Lung microvascular endothelial cell (primary cell): Measurements from ENCODE around the gene BMS1. TPM values are rescaled to one million over a fixed set of nuclear protein-coding genes. Genes with fewer than 3 reads are reported as not detected.
"Not testable (repeated sequence)": the region's sequence is repeated elsewhere in the genome, so short reads cannot be mapped to it uniquely, and the experiment has no call there.

Source experiments
- DNase-seq, 2 donors: peaks; one replicate each; pipeline versions ENCODE4 v3.0.0 to v3.0.0-alpha.2; 2010; ENCODE audit warnings: low read depth in 2 of 2
- total RNA-seq: library from RNA; depleted of rRNA; stranded (reverse); fragments of >200 nt; gene quantifications from 2 replicates; pipeline ENCODE4 v1.2.1, GENCODE V29; 2014

BMS1 gene
- total RNA-seq, 1 donor from 2014 or later: 20.0 TPM

DNA sequence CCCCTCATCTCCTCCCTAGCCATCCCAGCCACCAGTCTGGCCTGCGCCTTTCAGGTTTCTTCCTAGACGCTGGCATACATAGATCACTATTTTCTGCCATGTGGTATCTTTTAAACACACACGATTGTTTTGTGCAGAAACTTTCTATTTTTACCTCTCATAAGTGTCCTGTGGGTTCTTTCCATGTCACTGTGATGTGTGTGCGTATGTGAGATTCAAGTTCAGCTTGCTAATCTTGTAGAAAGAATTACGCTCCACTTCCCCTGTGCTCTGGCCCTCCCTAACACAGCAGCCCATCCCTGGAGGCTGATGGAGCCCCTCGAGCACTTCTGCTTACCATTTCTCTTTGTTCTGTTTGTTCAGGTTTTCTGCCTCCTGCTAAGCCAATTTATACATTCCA lies 80.2 kb downstream of the BMS1 start:
- DNase-seq: not testable (repeated sequence)

DNA sequence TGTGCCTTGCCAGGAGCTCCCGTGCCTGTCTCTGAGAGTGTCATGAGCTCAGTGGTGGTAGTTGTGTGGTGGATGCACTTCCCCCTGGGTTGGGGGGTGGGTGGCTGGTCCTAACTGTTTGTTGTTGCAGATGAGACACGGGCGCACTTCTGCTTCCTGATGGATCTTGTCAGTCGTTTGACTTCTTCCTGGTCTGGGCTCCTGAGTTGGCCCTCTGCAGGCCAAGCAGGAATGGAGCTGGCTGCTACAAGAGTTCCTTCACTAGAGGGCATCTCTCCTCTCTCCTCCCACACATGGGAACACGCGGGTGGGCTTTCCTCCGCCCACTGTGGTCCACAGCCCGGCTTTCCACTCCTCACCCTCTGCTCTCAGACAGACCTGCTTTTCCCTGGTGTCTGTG lies 82.0 kb downstream of the BMS1 start:
- DNase-seq: peak in 1 of 2 donors; percentile 33

- no peak for DNase-seq
Observed at GRCh38 chr10:42865716-42866114, 83.1 kb downstream of the BMS1 start.

DNA sequence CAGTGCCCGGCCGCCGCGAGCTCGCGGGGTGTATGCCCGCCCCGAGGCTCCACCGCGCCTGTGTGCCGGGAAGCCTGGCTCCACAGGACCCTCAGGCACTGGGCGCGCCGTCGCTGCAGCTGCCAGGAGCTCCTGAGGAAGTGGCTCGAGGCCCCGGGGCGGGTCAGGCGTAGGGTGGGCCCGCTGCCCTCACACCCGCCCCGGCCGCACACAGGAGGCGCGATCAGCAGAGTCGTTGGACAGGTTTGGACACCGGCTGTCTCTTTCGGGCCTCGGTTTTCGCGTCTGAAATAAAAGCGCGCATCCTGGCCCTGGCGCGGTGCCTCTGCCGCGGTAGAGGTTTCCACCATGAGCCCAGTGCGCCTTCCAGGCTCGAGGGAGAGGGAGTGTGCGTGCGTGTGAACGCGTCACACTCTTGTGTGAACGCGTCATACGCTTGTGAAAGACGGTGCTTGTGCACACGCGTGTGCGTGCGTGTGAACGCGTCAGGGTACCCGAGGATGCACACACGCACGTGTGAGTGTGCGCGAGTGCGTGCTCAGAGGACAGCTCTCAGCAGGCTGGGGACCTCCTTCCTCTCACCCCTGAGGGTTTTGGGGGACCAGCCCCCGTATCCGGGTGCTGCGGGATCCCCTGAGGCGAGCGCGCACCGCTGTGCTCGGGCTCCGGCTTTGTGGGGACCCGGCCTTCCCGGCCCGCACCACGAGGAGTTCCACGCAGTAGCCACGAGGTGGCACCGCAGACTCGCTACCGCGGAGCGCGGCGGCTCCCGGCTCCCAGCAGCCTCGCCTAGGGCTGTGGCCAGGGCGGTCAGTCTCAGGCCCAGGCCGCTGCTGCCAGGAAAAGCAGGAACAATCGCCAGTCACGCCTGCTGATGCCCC lies 83.8 kb downstream of the BMS1 start:
- peak; percentile 82 to 87 for DNase-seq

DNA sequence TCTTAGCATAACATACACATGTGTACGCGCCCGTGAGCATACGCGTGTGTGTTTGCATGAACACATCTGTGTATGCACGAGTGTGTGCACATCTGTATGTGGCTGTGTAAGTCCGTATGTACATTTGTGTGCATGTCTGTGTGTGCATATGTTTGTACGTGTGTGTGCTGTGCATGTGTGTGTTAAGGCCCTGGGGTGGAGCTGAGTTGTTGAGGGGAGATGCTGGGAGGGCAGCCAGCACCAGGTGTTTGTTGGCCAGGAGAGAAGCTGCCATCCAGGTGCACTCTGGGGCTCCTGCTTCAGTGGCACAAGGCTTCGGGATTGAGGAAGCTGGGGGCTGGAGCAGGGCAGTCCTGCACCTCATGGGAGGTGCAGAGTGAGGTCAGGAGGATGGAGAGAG lies 85.0 kb downstream of the BMS1 start:
- no peak for DNase-seq

- no peak for DNase-seq
Observed at GRCh38 chr10:42868530-42868929, 85.9 kb downstream of the BMS1 start.

DNA sequence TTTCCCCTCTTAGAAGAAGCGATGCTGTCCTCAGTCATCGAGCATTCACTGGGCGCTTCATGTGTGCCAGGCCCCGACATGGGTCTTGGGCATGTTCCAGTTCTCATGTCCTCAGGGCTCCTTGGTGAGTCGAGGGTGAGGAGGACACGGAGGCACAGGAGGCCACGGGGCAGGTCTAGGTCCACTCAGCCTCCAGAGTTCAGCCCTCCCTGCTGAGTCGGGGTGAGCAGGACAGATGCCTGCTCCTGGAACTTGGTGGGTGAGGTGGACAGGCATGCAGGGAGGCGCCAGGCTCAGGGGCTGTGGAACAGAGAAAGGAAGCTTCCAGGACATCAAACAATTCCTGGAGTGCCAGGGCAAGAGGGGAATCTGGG lies 87.4 kb downstream of the BMS1 start:
- DNase-seq: no peak

DNA sequence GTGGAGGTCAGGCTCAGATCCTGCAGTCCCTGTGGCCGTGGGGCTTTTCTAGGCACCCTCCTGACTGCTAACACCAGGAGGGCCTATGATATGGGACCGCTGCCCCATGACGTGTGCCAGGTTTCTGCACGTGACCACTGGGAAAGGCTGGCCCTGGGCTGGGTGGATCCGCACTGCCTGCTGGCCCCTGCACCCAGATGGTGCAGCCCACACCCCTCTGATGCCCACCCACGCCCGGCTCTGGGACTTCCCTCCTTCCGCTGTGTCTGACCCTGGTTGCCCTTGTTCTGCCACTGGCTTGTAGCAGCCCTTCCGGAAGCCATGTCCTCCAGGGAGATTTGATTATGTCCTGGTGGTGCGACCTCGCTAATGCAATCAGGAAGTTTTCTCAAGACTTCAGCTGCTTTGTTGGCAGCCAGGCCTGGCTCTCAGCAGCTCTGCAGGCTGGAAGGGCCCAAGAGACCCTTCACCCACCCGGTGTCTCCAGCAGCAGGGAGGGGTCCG lies 88.6 kb downstream of the BMS1 start:
- peak in 1 of 2 donors; percentile 22 for DNase-seq

GRCh38 chr10:42871823-42872222 lies 89.2 kb downstream of the BMS1 start:
- DNase-seq: no peak

- DNase-seq: no peak
Observed at GRCh38 chr10:42872865-42873435, 90.4 kb downstream of the BMS1 start.

GRCh38 chr10:42874713-42875387 lies 92.3 kb downstream of the BMS1 start:
- no peak for DNase-seq

DNA sequence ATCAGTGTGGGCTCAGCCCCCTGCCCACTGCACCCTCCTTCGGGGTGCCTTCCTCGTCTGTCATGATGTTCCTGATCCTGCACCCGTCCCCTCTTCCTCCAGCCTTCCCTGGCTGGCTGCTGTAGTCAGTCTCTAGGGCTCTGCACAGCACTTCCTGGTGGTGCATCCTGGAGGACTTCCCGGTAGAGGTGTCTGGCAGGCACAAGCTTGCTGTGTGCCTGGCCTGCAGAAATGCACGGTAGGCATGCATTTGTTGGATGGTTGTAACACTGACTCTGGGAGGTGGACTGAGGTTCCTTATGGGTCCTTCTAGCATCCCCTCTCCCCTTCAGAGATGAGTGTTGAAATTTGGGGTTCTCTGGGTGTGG lies 92.8 kb downstream of the BMS1 start:
- DNase-seq: no peak

DNA sequence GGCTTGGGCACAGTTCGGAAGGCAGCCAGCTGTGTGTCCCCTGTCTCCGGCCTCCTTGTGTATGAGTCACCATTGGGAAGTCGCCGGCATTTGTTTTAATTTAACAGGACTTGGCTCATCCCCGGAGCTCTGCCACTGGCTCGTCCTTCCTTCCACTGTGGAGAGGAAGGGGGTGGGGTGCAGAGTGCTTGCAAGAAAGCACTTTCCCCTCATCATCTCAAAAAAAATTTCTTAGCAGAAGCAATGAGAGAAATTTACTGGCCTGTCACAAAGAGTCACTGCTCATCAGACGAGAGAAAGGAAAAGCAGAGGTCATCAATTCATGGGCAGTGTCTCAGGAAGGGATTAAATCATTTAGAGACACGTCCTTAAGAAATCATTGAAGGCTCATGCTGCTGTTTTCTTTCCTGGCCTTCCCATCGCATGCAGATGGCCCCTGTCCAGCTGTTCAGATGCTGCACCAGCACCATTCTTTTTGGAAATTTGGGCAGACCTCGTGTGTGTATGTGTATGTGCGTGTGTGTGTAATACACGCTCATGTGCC lies 93.3 kb downstream of the BMS1 start:
- DNase-seq: no peak

- DNase-seq: no peak
Observed at GRCh38 chr10:42876476-42876875, 93.9 kb downstream of the BMS1 start.

- no peak for DNase-seq
Observed at GRCh38 chr10:42876945-42877344, 94.3 kb downstream of the BMS1 start.

GRCh38 chr10:42877496-42878030 lies 95.0 kb downstream of the BMS1 start:
- DNase-seq: no peak

- DNase-seq: no peak
Observed at GRCh38 chr10:42878134-42878820, 95.7 kb downstream of the BMS1 start.

DNA sequence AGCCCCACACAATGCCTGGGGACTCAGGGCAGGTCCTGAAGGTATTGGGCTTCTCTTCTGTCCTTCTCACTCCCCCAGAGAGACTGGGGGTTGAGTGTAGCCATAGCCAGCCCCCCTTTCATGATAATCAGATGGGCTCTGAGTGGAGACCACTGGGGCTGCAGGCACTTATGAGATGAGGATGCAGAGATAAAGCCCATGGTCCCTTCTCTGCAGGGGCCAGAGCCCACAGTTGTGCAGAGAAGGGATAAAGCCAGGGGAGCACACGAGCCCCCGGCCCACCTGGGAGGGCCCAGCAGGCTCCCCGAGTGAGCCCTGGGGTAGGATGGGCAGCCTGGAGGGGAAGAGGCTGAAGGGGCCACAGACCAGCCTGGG lies 96.2 kb downstream of the BMS1 start:
- no peak for DNase-seq

DNA sequence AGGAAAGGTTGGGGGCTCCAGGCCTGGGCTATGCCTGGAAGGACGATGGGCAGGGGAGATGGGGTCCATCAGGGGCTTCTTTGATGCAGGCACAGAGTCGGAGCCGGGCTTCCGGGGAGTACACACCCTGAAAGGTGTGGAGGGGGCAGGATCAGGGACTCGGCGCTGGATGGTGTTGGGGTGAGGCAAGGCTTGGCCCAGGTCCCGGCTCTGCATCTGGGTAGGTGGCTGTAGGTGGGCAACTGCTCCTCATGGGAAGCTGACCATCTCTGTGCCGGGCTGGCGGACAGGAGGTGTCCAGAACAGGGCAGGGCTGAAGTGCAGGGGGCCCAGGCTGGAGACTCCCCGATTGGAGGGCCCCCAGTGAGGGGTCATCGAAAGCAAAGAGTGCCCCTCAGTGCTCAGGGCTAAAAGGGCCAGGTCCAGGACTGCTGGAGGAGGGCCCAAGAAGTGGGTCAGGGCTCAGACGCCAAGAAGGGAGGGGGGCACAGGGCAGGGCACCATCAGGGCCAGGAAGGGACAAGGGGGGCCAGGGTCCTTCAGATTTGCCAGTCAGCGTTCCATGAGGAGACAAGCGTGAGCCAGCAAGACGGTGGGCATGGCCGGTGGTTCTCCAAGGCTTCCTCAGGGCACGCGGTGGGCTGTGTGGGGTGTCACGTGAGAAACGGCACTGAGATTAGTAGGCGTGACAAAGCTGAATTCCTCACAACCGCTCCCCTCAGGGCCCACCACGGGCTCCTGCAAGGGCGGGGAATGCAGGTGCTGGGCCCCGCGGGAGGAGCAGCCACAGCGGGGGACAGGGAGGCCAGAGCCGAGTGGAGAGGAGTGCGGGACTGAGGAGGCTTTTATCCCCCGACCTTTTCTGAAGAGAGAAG lies 97.0 kb downstream of the BMS1 start:
- DNase-seq: no peak

DNA sequence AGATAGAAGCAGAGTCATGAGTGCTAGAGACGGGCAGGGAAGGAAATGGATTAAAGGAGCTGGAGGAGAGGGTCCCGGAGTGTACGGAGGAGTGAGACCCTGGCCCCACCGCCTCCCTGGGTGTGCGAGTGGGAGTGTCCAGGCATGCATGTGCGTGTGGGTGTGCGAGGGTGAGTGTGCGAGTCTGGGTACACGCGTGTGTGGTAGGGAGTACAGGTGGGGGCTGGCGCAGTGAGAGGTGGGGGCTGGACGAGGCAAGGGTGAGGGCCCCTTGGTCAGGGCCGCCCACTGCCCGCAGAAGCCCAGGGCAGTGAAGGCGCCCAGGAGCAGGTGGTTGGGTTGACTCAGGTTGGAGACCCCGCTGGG lies 97.6 kb downstream of the BMS1 start:
- DNase-seq: no peak

DNA sequence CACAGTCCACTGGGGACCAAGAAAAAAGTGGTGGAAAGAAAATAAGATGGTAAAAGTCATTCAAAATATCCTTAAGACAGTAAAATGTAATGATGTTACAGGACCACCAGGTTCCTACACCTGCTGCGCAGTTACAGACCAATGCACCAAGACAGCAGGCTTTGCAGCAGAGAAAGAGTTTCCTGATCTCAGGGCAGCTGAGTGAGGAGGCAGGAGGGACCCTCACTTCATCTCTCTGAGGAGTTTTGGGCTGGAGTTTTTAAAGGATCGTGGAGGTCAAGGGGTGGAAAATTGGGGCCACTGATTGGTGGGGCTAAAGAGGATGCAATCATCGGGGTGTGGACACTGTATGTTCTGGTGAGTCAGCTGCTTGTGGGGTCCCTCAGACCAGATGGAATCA lies 100.0 kb downstream of the BMS1 start:
- DNase-seq: no peak
